Measurements from ENCODE around the gene DRICH1.

- TF ChIP-seq ATF2 (CRISPR knock-in tag; IDR thresholded peaks at IDR 0.05; ENCODE audit: borderline replicate concordance, low read depth) (no peak), MAX (CRISPR knock-in tag; IDR thresholded peaks at IDR 0.05) (no peak), AFF4 (CRISPR knock-in tag; IDR thresholded peaks at IDR 0.05; ENCODE audit: borderline replicate concordance) (no peak), CTCF (IDR thresholded peaks at IDR 0.05) (no peak), JUN (CRISPR knock-in tag; IDR thresholded peaks at IDR 0.05) (no peak), TEAD4 (CRISPR knock-in tag; IDR thresholded peaks at IDR 0.05) (no peak), CREB1 (CRISPR knock-in tag; IDR thresholded peaks at IDR 0.05) (no peak), TP53 (CRISPR knock-in tag; IDR thresholded peaks at IDR 0.05) (no peak), FOXK1 (CRISPR knock-in tag; IDR thresholded peaks at IDR 0.05) (no peak)
These were observed 25.7 kb downstream of the DRICH1 start for GRCh38 chr22:23606204-23607131.
